Endothelial cell of umbilical vein (primary cell): ENCODE measurements around the gene CCDC106. TPM values are rescaled to one million over a fixed set of nuclear protein-coding genes. Genes with fewer than 3 reads are reported as not detected.

Experiments
- BruUV-seq: library from RNA; stranded (reverse); fragments of 400-500 nt; replicated peaks from 2 replicates; lab custom pipeline; 2021; lab: Mats Ljungman, UMichigan
- CTCF ChIA-PET: fragments of 300-600, 350-600 bp; sonication (Branson Sonifier 250); formaldehyde crosslinking; loops from one replicate; lab custom pipeline; 2021; ENCODE audit warnings: antibody characterized with exemption, inconsistent platforms; lab: Charles Lee
- POLR2A ChIA-PET: fragments of 300-600, 350-600 bp; sonication (Branson Sonifier 250); formaldehyde crosslinking; loops from one replicate; lab custom pipeline; 2021; ENCODE audit warnings: antibody characterized with exemption, inconsistent platforms; lab: Charles Lee
- DNase-seq: peaks from one replicate; pipeline ENCODE4 v3.0.0-alpha.2; 2011; ENCODE audit warnings: low read depth, low spot score
- FAIRE-seq: peaks from 2 replicates; lab custom pipeline; 2011; peaks lifted over from hg19 to GRCh38; lab: Jason Lieb, UNC
- H2AFZ ChIP-seq: 2 replicates; pipeline ENCODE4 v1.6.0; 2012; ENCODE audit warnings: low read depth, low read length, control low read depth, inconsistent platforms
- H3K27ac ChIP-seq: 2 replicates; pipeline ENCODE4 v1.5.1; 2011; ENCODE audit warnings: low read depth, mild to moderate bottlenecking, control low read depth, low read length, moderate library complexity; ENCODE audit not compliant: insufficient read depth
- H3K27me3 ChIP-seq, 2 experiments: 2 replicates each; pipeline versions ENCODE4 v1.6.0 to v1.6.1; 2011; ENCODE audit warnings: low read length in 2 of 2, mixed read lengths in 1 of 2; ENCODE audit not compliant: control insufficient read depth in 2 of 2, insufficient read depth in 2 of 2
- H3K36me3 ChIP-seq, 2 experiments: 2 replicates in 1 of 2; 3 replicates in 1 of 2; pipeline ENCODE4 v1.5.1; 2011; ENCODE audit warnings: low read length in 2 of 2, mild to moderate bottlenecking in 1 of 2, moderate library complexity in 1 of 2; ENCODE audit not compliant: control insufficient read depth in 2 of 2, insufficient read depth in 2 of 2; ENCODE audit errors: extremely low read depth in 1 of 2
- H3K4me1 ChIP-seq: 3 replicates; pipeline ENCODE4 v1.5.1; 2011; ENCODE audit warnings: mild to moderate bottlenecking, low read length; ENCODE audit not compliant: control insufficient read depth, insufficient read depth; ENCODE audit errors: extremely low read depth
- H3K4me2 ChIP-seq: 2 replicates; pipeline ENCODE4 v1.6.1; 2011; ENCODE audit warnings: low read length, control low read depth, mixed read lengths; ENCODE audit not compliant: insufficient read depth
- H3K4me3 ChIP-seq, 3 experiments: fragments of 200-600 bp in 1 of 3; sonication (generic), shearing (Covaris generic) in 1 of 3; replicated peaks in 1 of 3; 2 replicates each; pipeline ENCODE4 v1.5.1; 2011 to 2016; ENCODE audit warnings: control low read depth in 3 of 3, low read length in 3 of 3, mild to moderate bottlenecking in 2 of 3, inconsistent platforms in 1 of 3, low read depth in 1 of 3, moderate library complexity in 1 of 3; ENCODE audit not compliant: insufficient read depth in 1 of 3
- H3K79me2 ChIP-seq: 2 replicates; pipeline ENCODE4 v1.6.0; 2012; ENCODE audit warnings: low read length, inconsistent platforms; ENCODE audit not compliant: control insufficient read depth, insufficient read depth
- H3K9ac ChIP-seq: replicated peaks from 2 replicates; pipeline ENCODE3; 2011; ENCODE audit warnings: low read length, control low read depth; ENCODE audit not compliant: insufficient read depth; ENCODE audit errors: extremely low read depth
- H3K9me1 ChIP-seq: replicated peaks from 3 replicates; pipeline ENCODE4 v1.6.0; 2011; ENCODE audit warnings: mild to moderate bottlenecking, low read length; ENCODE audit not compliant: control insufficient read depth, insufficient read depth; ENCODE audit errors: extremely low read depth
- H3K9me3 ChIP-seq: replicated peaks from 2 replicates; pipeline ENCODE4 v1.5.1; 2012; ENCODE audit warnings: low read length, inconsistent platforms; ENCODE audit not compliant: control insufficient read depth, insufficient read depth
- H4K20me1 ChIP-seq: replicated peaks from 2 replicates; pipeline ENCODE3; 2011; ENCODE audit warnings: mild to moderate bottlenecking, low read length; ENCODE audit not compliant: control insufficient read depth, insufficient read depth; ENCODE audit errors: extremely low read depth
- EZH2 ChIP-seq: IDR thresholded peaks from 2 replicates; pipeline ENCODE4 v1.6.1; 2012; ENCODE audit warnings: borderline replicate concordance, low read depth, mild to moderate bottlenecking, moderate library complexity, low read length, inconsistent platforms; ENCODE audit not compliant: severe bottlenecking
- FOS ChIP-seq: IDR thresholded peaks from 2 replicates; pipeline ENCODE4 v1.6.1; 2011; ENCODE audit warnings: mild to moderate bottlenecking, low read length, moderate library complexity, borderline replicate concordance; ENCODE audit not compliant: insufficient read depth
- GATA2 ChIP-seq: IDR thresholded peaks from 2 replicates; pipeline ENCODE4 v1.7.0; 2011; ENCODE audit warnings: low read depth, mild to moderate bottlenecking, moderate library complexity, mixed read lengths, low read length; ENCODE audit not compliant: insufficient read length, insufficient read depth
- JUN ChIP-seq: IDR thresholded peaks from 2 replicates; pipeline ENCODE4 v1.6.1; 2011; ENCODE audit warnings: borderline replicate concordance, low read depth; ENCODE audit not compliant: insufficient read length, insufficient read depth
- POLR2A ChIP-seq: IDR thresholded peaks from 2 replicates; pipeline ENCODE4 v1.6.1; 2012; ENCODE audit warnings: low read depth, mild to moderate bottlenecking, control low read depth, low read length
- POLR2AphosphoS5 ChIP-seq: IDR thresholded peaks from 2 replicates; pipeline ENCODE4 v1.6.1; 2012; ENCODE audit warnings: low read depth, mild to moderate bottlenecking, control low read depth, low read length, moderate library complexity; ENCODE audit not compliant: insufficient read depth
- dilution Hi-C: fragments of 300-500 bp; cut with MboI; formaldehyde crosslinking; loops from one replicate; pipeline ENCODE4 v1.15.0; 2019; ENCODE audit warnings: low sequenced_read_pairs; ENCODE audit not compliant: extremely low pct_ligation_motif_present
- intact Hi-C: fragments of 100-400 bp; cut with micrococcal nuclease; formaldehyde crosslinking; loops from one replicate; pipeline ENCODE4 v1.10.0; 2022
- polyA plus RNA-seq, 4 experiments: library from polyadenylated mRNA; depleted of rRNA in 3 of 4; stranded (reverse) in 3 of 4; unstranded in 1 of 4; fragments of >200 nt; gene quantifications; 2 replicates each; pipeline versions ENCODE4 v1.2.1 to v1.2.3, GENCODE V29; 2011 to 2012; ENCODE audit warnings: missing spikeins in 1 of 4
- total RNA-seq: library from RNA; stranded (reverse); gene quantifications from 2 replicates; pipeline ENCODE4 v1.2.3, GENCODE V29; 2021
- TF ChIP-seq, protein P1 (sequence below), 2 donors: IDR thresholded peaks; 1 replicate in 1 of 2; 2 replicates in 1 of 2; pipeline ENCODE4 v1.5.1; 2011; ENCODE audit warnings: low read length in 2 of 2, mild to moderate bottlenecking in 2 of 2, moderate library complexity in 2 of 2, control low read depth in 1 of 2, inconsistent platforms in 1 of 2, low read depth in 1 of 2; ENCODE audit not compliant: insufficient read depth in 1 of 2; ENCODE audit errors: extremely low read depth in 1 of 2
- TF ChIP-seq, protein P2 (sequence below): IDR thresholded peaks from 2 replicates; pipeline ENCODE4 v1.6.1; 2011; ENCODE audit not compliant: insufficient read depth, insufficient read length

The CCDC106 gene
- total and polyA plus RNA-seq, 2 donors (not counting 3 experiments of a cell fraction or from before 2014, with no cell fraction given): 11.8 to 12.0 TPM

DNA sequence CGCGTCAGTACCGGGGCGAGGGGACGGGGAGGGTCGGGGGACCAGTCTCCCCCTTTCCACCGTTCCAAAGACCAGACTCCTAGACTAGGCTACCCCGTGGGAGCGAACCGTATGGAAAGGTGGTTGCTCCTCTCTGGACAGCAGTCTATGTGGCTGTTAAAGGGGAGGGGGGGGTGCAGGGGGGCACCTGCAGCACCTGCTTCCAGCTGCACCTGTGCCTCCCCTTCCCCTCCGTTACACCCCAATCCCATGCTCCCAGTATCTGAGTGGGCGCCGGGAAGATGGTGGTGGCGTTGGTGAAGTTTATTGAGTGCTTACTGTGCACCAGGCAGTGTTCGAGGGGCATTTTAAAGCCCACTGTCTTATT is 47.4 kb upstream of the CCDC106 start:
- Histone ChIP-seq H3K4me3 (peak overlapping the region; percentile 42 to 92 (median 60)), H3K4me1 (peaks cover 13% of the 10 kb centered on the region), H3K9me3 (no peaks in the 10 kb centered on the region), H3K27me3 (no peaks in the 10 kb centered on the region), H3K36me3 (peaks cover 0 to 10% of the 10 kb centered on the region in 2 experiments), H4K20me1 (no peaks in the 10 kb centered on the region), H3K79me2 (peaks cover 2% of the 10 kb centered on the region), H2AFZ (peak overlapping the region; percentile 15), H3K9ac (peak overlapping the region; percentile 97), H3K9me1 (no peaks in the 10 kb centered on the region), H3K27ac (no peak overlapping the region), H3K4me2 (peak overlapping the region; percentile 81)
- ChIA-PET POLR2A (interaction anchor here (2.2 kb wide), 1 partner anchor 14 kb away, joined by 8 read pairs; no protein-coding TSS in a partner anchor), CTCF (interaction anchor here (0.6 kb wide), 1 partner anchor 53 kb away, joined by 3 read pairs; no protein-coding TSS in a partner anchor)
- FAIRE-seq: peak; percentile 4
- dilution Hi-C loops: loop anchor here (10.0 kb wide), 1 partner anchor 86 kb away; no protein-coding TSS in a partner anchor
- intact Hi-C loops: loop anchor here (1.0 to 10.0 kb wide), 4 partner anchors 35 to 346 kb away; partner anchors contain the start of genes PPP6R1, RPL28 and TMEM238
- BruUV-seq: TSS peak; percentile 32
- TF ChIP-seq, protein P1, sequence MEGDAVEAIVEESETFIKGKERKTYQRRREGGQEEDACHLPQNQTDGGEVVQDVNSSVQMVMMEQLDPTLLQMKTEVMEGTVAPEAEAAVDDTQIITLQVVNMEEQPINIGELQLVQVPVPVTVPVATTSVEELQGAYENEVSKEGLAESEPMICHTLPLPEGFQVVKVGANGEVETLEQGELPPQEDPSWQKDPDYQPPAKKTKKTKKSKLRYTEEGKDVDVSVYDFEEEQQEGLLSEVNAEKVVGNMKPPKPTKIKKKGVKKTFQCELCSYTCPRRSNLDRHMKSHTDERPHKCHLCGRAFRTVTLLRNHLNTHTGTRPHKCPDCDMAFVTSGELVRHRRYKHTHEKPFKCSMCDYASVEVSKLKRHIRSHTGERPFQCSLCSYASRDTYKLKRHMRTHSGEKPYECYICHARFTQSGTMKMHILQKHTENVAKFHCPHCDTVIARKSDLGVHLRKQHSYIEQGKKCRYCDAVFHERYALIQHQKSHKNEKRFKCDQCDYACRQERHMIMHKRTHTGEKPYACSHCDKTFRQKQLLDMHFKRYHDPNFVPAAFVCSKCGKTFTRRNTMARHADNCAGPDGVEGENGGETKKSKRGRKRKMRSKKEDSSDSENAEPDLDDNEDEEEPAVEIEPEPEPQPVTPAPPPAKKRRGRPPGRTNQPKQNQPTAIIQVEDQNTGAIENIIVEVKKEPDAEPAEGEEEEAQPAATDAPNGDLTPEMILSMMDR (IDR thresholded peaks at IDR 0.05; ENCODE audit: extremely low read depth in 1 of 2, insufficient read depth in 1 of 2, low read depth in 1 of 2, low read length in 2 of 2): no peak
- TF ChIP-seq POLR2A: peak; percentile 12
- DNase-seq: no peak

DNA sequence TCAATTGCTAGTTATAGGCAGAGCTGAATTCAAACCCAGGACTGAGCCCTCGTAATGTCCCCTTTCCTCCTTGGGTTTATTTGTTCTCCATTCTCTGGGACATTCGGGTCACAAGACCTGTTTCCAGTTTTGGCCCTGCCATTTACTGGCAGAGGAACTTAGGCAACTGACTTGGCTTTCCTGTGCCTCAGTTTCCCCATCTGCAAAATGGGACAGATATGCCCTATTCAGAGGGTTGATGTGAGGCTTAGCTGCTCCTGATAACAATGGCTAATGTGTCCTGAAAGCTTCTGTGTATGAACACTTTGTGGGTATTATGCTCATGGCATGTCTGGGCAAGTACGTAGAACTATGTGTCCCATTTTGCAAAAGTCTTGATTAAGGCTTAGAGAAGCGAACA is 46.9 kb upstream of the CCDC106 start:
- Histone ChIP-seq H3K27ac (no peak overlapping the region), H4K20me1 (no peaks in the 10 kb centered on the region), H3K9ac (peak overlapping the region; percentile 97), H3K4me3 (peak overlapping the region; percentile 42 to 92 (median 60)), H2AFZ (no peak overlapping the region), H3K36me3 (peaks cover 0 to 8% of the 10 kb centered on the region in 2 experiments), H3K79me2 (peaks cover 2% of the 10 kb centered on the region), H3K4me2 (peak overlapping the region; percentile 81), H3K9me1 (no peaks in the 10 kb centered on the region), H3K27me3 (no peaks in the 10 kb centered on the region), H3K9me3 (no peaks in the 10 kb centered on the region), H3K4me1 (peaks cover 13% of the 10 kb centered on the region)
- TF ChIP-seq POLR2AphosphoS5 (no peak), GATA2 (no peak), JUN (no peak), FOS (no peak), EZH2 (no peak), POLR2A (no peak)
- TF ChIP-seq, protein P2, sequence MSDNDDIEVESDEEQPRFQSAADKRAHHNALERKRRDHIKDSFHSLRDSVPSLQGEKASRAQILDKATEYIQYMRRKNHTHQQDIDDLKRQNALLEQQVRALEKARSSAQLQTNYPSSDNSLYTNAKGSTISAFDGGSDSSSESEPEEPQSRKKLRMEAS: no peak
- TF ChIP-seq, protein P1 (IDR thresholded peaks at IDR 0.05; ENCODE audit: extremely low read depth in 1 of 2, insufficient read depth in 1 of 2, low read depth in 1 of 2, low read length in 2 of 2): no peak
- POLR2A ChIA-PET: no interaction called here
- no peak for DNase-seq
- CTCF ChIA-PET: interaction anchor here (0.6 to 1.2 kb wide), 2 partner anchors 53 to 97 kb away, joined by 3 read pairs; no protein-coding TSS in a partner anchor
- dilution Hi-C loops: loop anchor here (10.0 kb wide), 1 partner anchor 86 kb away; no protein-coding TSS in a partner anchor
- FAIRE-seq: no peak
- BruUV-seq: no TSS peak
- intact Hi-C loops: loop anchor here (10.0 kb wide), 2 partner anchors 216 to 346 kb away; partner anchors contain the start of genes PPP6R1, RPL28 and TMEM238
